CD8-positive, alpha-beta memory T cell (primary cell): ENCODE data around the gene PIP5KL1. TPM values are rescaled to one million over a fixed set of nuclear protein-coding genes. Genes with fewer than 3 reads are reported as not detected.

Experiments used
- CTCF ChIA-PET: fragments of 350-600 bp; sonication (Branson Sonifier 250); formaldehyde crosslinking; loops from one replicate; lab custom pipeline; 2021; ENCODE audit warnings: antibody characterized with exemption; lab: Charles Lee
- POLR2A ChIA-PET: fragments of 350-600 bp; sonication (Branson Sonifier 250); formaldehyde crosslinking; loops from one replicate; lab custom pipeline; 2021; ENCODE audit warnings: antibody characterized with exemption; lab: Charles Lee
- DNase-seq, 5 donors: peaks; one replicate each; pipeline versions ENCODE4 v3.0.0 to v3.0.0-alpha.2; 2020 to 2022; ENCODE audit warnings: mixed read lengths in 1 of 5
- H3K27ac ChIP-seq: one replicate; pipeline ENCODE4 v1.7.0; 2013; ENCODE audit warnings: low read depth, mild to moderate bottlenecking, low read length, moderate library complexity
- H3K27me3 ChIP-seq: 2 replicates; pipeline ENCODE4 v1.7.0; 2013; ENCODE audit warnings: low read length, mild to moderate bottlenecking; ENCODE audit not compliant: insufficient read depth, poor library complexity, severe bottlenecking
- H3K36me3 ChIP-seq: 2 replicates; pipeline ENCODE4 v1.7.0; 2013; ENCODE audit warnings: mild to moderate bottlenecking, low read length, moderate library complexity; ENCODE audit not compliant: insufficient read depth
- H3K4me1 ChIP-seq: 2 replicates; pipeline ENCODE4 v1.7.0; 2013; ENCODE audit warnings: mild to moderate bottlenecking, low read length, moderate library complexity; ENCODE audit not compliant: insufficient read depth
- H3K4me3 ChIP-seq: 2 replicates; pipeline ENCODE4 v1.7.0; 2013; ENCODE audit warnings: mild to moderate bottlenecking, low read length
- H3K9me3 ChIP-seq: 2 replicates; pipeline ENCODE4 v1.7.0; 2013; ENCODE audit warnings: mild to moderate bottlenecking, low read length
- H3K27ac Mint-ChIP-seq, 8 donors: one replicate each; pipeline ENCODE4 v1.8.0; 2020 to 2021; ENCODE audit warnings: mixed read lengths in 8 of 8, mild to moderate bottlenecking in 6 of 8, inconsistent platforms in 3 of 8, moderate library complexity in 3 of 8
- H3K27me3 Mint-ChIP-seq, 2 donors: one replicate each; pipeline ENCODE4 v1.8.0; 2020 to 2021; ENCODE audit warnings: mixed read lengths in 2 of 2, mild to moderate bottlenecking in 1 of 2, moderate library complexity in 1 of 2
- H3K36me3 Mint-ChIP-seq, 3 donors: one replicate each; pipeline ENCODE4 v1.8.0; 2020 to 2021; ENCODE audit warnings: mixed read lengths in 3 of 3, inconsistent platforms in 1 of 3, mild to moderate bottlenecking in 1 of 3
- H3K4me1 Mint-ChIP-seq, 3 donors: one replicate each; pipeline ENCODE4 v1.8.0; 2020 to 2021; ENCODE audit warnings: mixed read lengths in 3 of 3, inconsistent platforms in 1 of 3, mild to moderate bottlenecking in 1 of 3
- H3K4me3 Mint-ChIP-seq, 7 donors: one replicate each; pipeline ENCODE4 v1.8.0; 2020 to 2021; ENCODE audit warnings: mixed read lengths in 7 of 7, mild to moderate bottlenecking in 6 of 7, moderate library complexity in 4 of 7, inconsistent platforms in 2 of 7
- H3K9me3 Mint-ChIP-seq, 5 donors: one replicate each; pipeline ENCODE4 v1.8.0; 2020 to 2022; ENCODE audit warnings: mixed read lengths in 5 of 5, mild to moderate bottlenecking in 3 of 5, moderate library complexity in 2 of 5, inconsistent platforms in 1 of 5
- polyA plus RNA-seq: library from polyadenylated mRNA; unstranded; fragments of 300-500 nt; fragmentation: Illumina TruSeq; gene quantifications from one replicate; pipeline ENCODE4 v1.2.3, GENCODE V29; 2021
- total RNA-seq, 2 experiments: library from RNA; stranded (reverse); gene quantifications; one replicate each; pipeline ENCODE4 v1.2.3, GENCODE V29; 2021

PIP5KL1 gene
- total and polyA plus RNA-seq, 3 experiments from 2014 or later = 0.89 to 2.5 (median 1.4) TPM

DNA sequence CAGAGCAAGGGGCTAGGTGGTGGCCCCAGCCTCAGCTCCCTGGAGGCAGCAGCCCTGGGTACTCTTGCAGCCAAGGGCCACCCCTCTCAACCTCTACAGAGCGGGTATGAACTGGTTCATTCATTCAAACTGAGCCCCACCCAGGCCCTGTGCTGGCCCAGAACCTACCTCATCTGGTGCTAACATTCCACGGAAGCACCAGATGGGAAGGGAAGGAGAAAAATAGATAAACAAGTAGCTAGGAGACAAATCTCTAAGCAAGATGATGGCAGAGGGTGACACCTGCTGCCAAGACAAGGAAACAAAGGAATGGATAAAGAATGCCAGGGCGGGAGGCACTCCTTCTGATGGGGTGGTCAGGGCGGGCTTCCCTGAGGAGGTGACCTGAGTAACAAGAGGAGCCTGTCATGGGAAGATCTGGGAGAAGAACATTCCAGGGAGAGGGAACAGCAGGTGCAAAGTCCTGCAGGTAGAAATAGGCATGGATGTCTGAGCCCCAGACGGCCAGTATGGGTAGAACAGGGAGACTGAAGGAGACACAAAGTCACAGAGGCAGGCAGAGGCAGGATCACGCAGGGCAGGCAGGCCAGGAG, 19.9 kb downstream of the PIP5KL1 start:
- peaks cover 5 to 64% (median 6%) of the 10 kb centered on the region in 3 donors for H3K36me3 Mint-ChIP-seq
- peaks cover 27% of the 10 kb centered on the region for H3K4me1 ChIP-seq
- H3K27ac Mint-ChIP-seq = peak overlapping the region; percentile 52 to 98 (median 88)
- POLR2A ChIA-PET = no interaction called here
- CTCF ChIA-PET = interaction anchor here (0.8 to 2.6 kb wide), 6 partner anchors 11 to 176 kb away, joined by 3 to 9 read pairs (median 3); partner anchors contain the start of genes SH2D3C and ST6GALNAC6
- H3K9me3 ChIP-seq = no peaks in the 10 kb centered on the region
- peaks cover 9% of the 10 kb centered on the region for H3K36me3 ChIP-seq
- peaks cover 0 to 3% of the 10 kb centered on the region in 2 donors for H3K27me3 Mint-ChIP-seq
- H3K4me3 ChIP-seq = no peak overlapping the region
- no peaks in the 10 kb centered on the region for H3K27me3 ChIP-seq
- H3K27ac ChIP-seq = no peak overlapping the region
- H3K4me3 Mint-ChIP-seq = peak overlapping the region in 2 of 7 donors; percentile 57 to 81
- H3K4me1 Mint-ChIP-seq = peaks cover 30 to 54% (median 35%) of the 10 kb centered on the region in 3 donors
- peak in 1 of 5 donors; percentile 43 for DNase-seq
- no peaks in the 10 kb centered on the region for H3K9me3 Mint-ChIP-seq

DNA sequence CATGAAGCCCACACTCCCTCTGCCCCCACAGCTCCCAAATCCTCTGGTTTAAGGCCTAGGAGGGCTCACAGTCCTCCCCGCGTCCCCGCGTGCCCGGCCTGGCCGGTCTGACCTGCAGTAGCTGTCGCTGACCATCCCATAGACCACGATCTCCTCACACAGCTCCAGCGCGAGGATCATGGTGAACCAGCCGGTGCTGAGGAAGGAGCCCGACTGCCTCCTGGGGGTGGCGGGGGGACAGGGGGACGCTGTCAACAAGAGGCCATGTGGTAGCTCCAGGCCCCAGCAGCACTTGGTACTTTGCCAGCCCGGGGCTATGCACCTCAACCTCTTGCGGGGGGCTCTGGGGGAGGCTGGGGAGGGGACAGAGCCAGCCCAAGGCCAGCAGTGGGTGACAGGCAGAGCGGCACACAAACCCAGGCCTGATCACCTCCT, 20.7 kb downstream of the PIP5KL1 start:
- peaks cover 25% of the 10 kb centered on the region for H3K4me1 ChIP-seq
- peaks cover 9% of the 10 kb centered on the region for H3K36me3 ChIP-seq
- Mint-ChIP-seq H3K36me3 (peaks cover 5 to 69% (median 6%) of the 10 kb centered on the region in 3 donors), H3K27ac (peak overlapping the region in 4 of 8 donors; percentile 36 to 73 (median 43)), H3K9me3 (no peaks in the 10 kb centered on the region), H3K4me3 (peak overlapping the region in 1 of 7 donors; percentile 45), H3K27me3 (peaks cover 0 to 7% of the 10 kb centered on the region in 2 donors), H3K4me1 (peaks cover 33 to 50% (median 36%) of the 10 kb centered on the region in 3 donors)
- H3K9me3 ChIP-seq = no peaks in the 10 kb centered on the region
- H3K4me3 ChIP-seq = no peak overlapping the region
- no peak overlapping the region for H3K27ac ChIP-seq
- CTCF ChIA-PET = interaction anchor here (0.8 to 2.6 kb wide), 5 partner anchors 11 to 176 kb away, joined by 3 to 9 read pairs (median 3); partner anchors contain the start of gene ST6GALNAC6
- H3K27me3 ChIP-seq = no peaks in the 10 kb centered on the region
- peak in 1 of 5 donors; percentile 43 for DNase-seq
- POLR2A ChIA-PET = no interaction called here

DNA sequence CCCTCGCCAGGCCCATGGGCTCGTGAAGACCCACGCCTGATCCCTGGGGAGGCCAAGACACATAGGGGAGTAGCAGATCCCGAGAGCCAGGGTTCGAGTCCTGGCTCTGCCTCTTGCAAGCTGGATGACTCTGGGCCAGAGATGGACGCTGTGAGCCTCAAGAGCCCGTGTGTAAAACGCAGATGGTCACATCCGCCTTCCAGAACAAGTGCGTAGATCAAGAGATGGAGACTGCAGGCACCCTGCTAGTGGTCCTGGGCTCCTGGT, 22.0 kb downstream of the PIP5KL1 start:
- H3K9me3 Mint-ChIP-seq = no peaks in the 10 kb centered on the region
- Histone ChIP-seq H3K4me1 (peaks cover 33% of the 10 kb centered on the region), H3K27me3 (no peaks in the 10 kb centered on the region), H3K9me3 (no peaks in the 10 kb centered on the region), H3K27ac (no peak overlapping the region), H3K4me3 (no peak overlapping the region), H3K36me3 (peaks cover 9% of the 10 kb centered on the region)
- H3K27ac Mint-ChIP-seq = peak overlapping the region in 4 of 8 donors; percentile 38 to 93 (median 50)
- no peak for DNase-seq
- H3K4me1 Mint-ChIP-seq = peaks cover 43 to 52% (median 48%) of the 10 kb centered on the region in 3 donors
- H3K36me3 Mint-ChIP-seq = peaks cover 5 to 71% (median 6%) of the 10 kb centered on the region in 3 donors
- H3K27me3 Mint-ChIP-seq = peaks cover 0 to 7% of the 10 kb centered on the region in 2 donors
- H3K4me3 Mint-ChIP-seq = no peak overlapping the region
- ChIA-PET POLR2A (no interaction called here), CTCF (no interaction called here)

GRCh38 chr9:127907867-127908659, 22.5 kb downstream of the PIP5KL1 start:
- peaks cover 48 to 56% (median 52%) of the 10 kb centered on the region in 3 donors for H3K4me1 Mint-ChIP-seq
- peaks cover 38% of the 10 kb centered on the region for H3K4me1 ChIP-seq
- CTCF ChIA-PET = no interaction called here
- H3K27me3 Mint-ChIP-seq = peaks cover 0 to 7% of the 10 kb centered on the region in 2 donors
- no peak overlapping the region for H3K27ac ChIP-seq
- peak overlapping the region; percentile 73 to 100 (median 100) for H3K27ac Mint-ChIP-seq
- H3K36me3 ChIP-seq = peaks cover 9% of the 10 kb centered on the region
- H3K36me3 Mint-ChIP-seq = peaks cover 5 to 68% (median 6%) of the 10 kb centered on the region in 3 donors
- H3K9me3 Mint-ChIP-seq = no peaks in the 10 kb centered on the region
- DNase-seq = peak in 1 of 5 donors; percentile 47
- peak overlapping the region in 1 of 7 donors; percentile 37 for H3K4me3 Mint-ChIP-seq
- no peak overlapping the region for H3K4me3 ChIP-seq
- H3K27me3 ChIP-seq = no peaks in the 10 kb centered on the region
- POLR2A ChIA-PET = interaction anchor here (0.8 kb wide), 1 partner anchor 132 kb away, joined by 6 read pairs; no protein-coding TSS in a partner anchor
- H3K9me3 ChIP-seq = no peaks in the 10 kb centered on the region

GRCh38 chr9:127905788-127906191, 24.8 kb downstream of the PIP5KL1 start:
- peaks cover 1 to 50% (median 3%) of the 10 kb centered on the region in 3 donors for H3K36me3 Mint-ChIP-seq
- ChIA-PET CTCF (interaction anchor here (0.7 to 2.3 kb wide), 10 partner anchors 10 to 171 kb away, joined by 3 to 20 read pairs (median 3); partner anchors contain the start of genes CDK9, ST6GALNAC4 and TOR2A), POLR2A (interaction anchor here (0.5 to 2.2 kb wide), 10 partner anchors 8 to 191 kb away, joined by 3 to 14 read pairs (median 5); partner anchors contain the start of genes CDK9, PTRH1 and ST6GALNAC4)
- peak overlapping the region; percentile 96 to 100 (median 100) for H3K27ac Mint-ChIP-seq
- DNase-seq = peak; percentile 68 to 87 (median 81)
- Histone ChIP-seq H3K9me3 (no peaks in the 10 kb centered on the region), H3K4me1 (peaks cover 44% of the 10 kb centered on the region), H3K4me3 (peak overlapping the region; percentile 65), H3K36me3 (peaks cover 9% of the 10 kb centered on the region), H3K27ac (peak overlapping the region; percentile 85), H3K27me3 (no peaks in the 10 kb centered on the region)
- peak overlapping the region; percentile 88 to 99 (median 93) for H3K4me3 Mint-ChIP-seq
- peaks cover 0 to 3% of the 10 kb centered on the region in 2 donors for H3K27me3 Mint-ChIP-seq
- H3K9me3 Mint-ChIP-seq = no peaks in the 10 kb centered on the region
- H3K4me1 Mint-ChIP-seq = peaks cover 48 to 56% (median 52%) of the 10 kb centered on the region in 3 donors

DNA sequence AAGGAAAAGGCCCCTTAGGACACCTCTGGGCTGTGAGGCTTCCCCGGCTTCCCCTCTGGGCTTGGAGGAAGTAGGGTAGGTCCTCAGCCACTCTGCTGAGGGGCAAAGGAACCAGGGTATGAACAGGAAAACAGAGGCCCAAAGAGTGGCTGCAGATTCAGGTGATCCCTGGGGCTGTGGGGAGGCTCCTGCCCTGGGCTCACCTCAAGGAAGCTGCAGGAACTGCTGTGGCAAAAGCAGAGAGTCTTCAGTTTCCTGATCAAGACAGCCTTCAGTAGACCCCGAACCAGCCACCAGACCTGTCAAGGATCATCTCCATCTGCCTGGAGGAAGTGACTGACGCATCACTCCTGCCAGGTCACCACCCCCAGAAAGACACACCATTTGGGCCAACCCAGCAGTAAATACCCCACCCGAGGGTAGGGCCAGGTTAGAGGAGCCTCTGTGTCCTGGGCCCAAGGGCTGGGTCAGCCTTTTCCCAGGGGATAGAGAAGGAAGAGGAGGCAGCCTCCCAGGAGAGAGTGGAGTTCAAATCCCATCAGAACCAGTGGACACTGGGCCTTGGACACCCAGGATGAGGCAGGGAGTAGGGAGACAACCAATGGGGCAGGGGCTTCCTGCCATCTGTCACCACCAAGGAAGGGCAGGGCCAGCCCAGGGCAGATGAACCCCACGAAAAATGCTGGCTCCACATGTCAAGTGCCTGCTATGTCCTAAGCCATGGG, 25.4 kb downstream of the PIP5KL1 start:
- H3K36me3 Mint-ChIP-seq = peaks cover 0 to 44% (median 0%) of the 10 kb centered on the region in 3 donors
- H3K27me3 Mint-ChIP-seq = peaks cover 0 to 3% of the 10 kb centered on the region in 2 donors
- Histone ChIP-seq H3K4me3 (peak overlapping the region; percentile 65), H3K4me1 (peaks cover 45% of the 10 kb centered on the region), H3K9me3 (no peaks in the 10 kb centered on the region), H3K36me3 (peaks cover 3% of the 10 kb centered on the region), H3K27ac (peak overlapping the region; percentile 85), H3K27me3 (no peaks in the 10 kb centered on the region)
- CTCF ChIA-PET = interaction anchor here (1.0 to 2.3 kb wide), 4 partner anchors 16 to 119 kb away, joined by 3 to 20 read pairs (median 5); partner anchors contain the start of gene CDK9
- POLR2A ChIA-PET = interaction anchor here (0.5 to 2.9 kb wide), 8 partner anchors 8 to 190 kb away, joined by 3 to 14 read pairs (median 4); partner anchors contain the start of genes CDK9, PTRH1 and ST6GALNAC4
- DNase-seq = peak; percentile 59 to 81 (median 73)
- H3K9me3 Mint-ChIP-seq = no peaks in the 10 kb centered on the region
- peak overlapping the region; percentile 96 to 100 (median 100) for H3K27ac Mint-ChIP-seq
- H3K4me1 Mint-ChIP-seq = peaks cover 45 to 54% (median 48%) of the 10 kb centered on the region in 3 donors
- H3K4me3 Mint-ChIP-seq = peak overlapping the region; percentile 88 to 99 (median 93)

GRCh38 chr9:127904561-127905003, 26.0 kb downstream of the PIP5KL1 start:
- H3K36me3 ChIP-seq = no peaks in the 10 kb centered on the region
- no peaks in the 10 kb centered on the region for H3K27me3 ChIP-seq
- H3K4me3 ChIP-seq = peak overlapping the region; percentile 65
- H3K4me3 Mint-ChIP-seq = peak overlapping the region; percentile 88 to 99 (median 93)
- no peaks in the 10 kb centered on the region for H3K9me3 Mint-ChIP-seq
- peaks cover 48 to 60% (median 50%) of the 10 kb centered on the region in 3 donors for H3K4me1 Mint-ChIP-seq
- DNase-seq = peak in 1 of 5 donors; percentile 54
- H3K36me3 Mint-ChIP-seq = peaks cover 0 to 45% (median 0%) of the 10 kb centered on the region in 3 donors
- POLR2A ChIA-PET = interaction anchor here (0.5 to 2.9 kb wide), 3 partner anchors 8 to 119 kb away, joined by 3 to 9 read pairs (median 4); partner anchors contain the start of gene CDK9
- no peaks in the 10 kb centered on the region for H3K9me3 ChIP-seq
- peak overlapping the region; percentile 85 for H3K27ac ChIP-seq
- CTCF ChIA-PET = interaction anchor here (1.0 to 1.4 kb wide), 3 partner anchors 17 to 40 kb away, joined by 3 to 7 read pairs (median 4); no protein-coding TSS in a partner anchor
- peaks cover 0 to 3% of the 10 kb centered on the region in 2 donors for H3K27me3 Mint-ChIP-seq
- peak overlapping the region; percentile 96 to 100 (median 100) for H3K27ac Mint-ChIP-seq
- peaks cover 50% of the 10 kb centered on the region for H3K4me1 ChIP-seq
